Measurements from ENCODE around the gene TXK.

The TXK gene

DNA sequence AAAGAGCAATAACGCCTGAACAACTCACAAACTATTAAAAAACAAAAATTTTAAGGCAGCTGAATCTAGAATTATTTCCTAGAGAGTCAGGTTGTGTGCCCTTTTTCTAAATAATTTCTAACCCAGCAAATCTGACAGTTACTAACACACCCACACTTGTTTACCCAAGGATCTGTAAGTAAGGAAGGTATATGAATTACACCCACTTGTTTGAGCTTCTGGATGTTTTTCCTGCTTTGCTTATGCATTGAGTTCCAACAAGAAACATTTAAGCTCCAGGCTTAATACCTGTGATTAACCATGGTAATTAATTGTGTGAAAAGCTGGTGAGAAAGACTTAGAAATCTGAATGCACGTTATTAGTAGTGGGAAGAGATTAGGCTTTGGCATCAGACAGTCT, 115.9 kb downstream of the TXK start:
- DNase-seq (ENCODE audit: low read depth): no peak

DNA sequence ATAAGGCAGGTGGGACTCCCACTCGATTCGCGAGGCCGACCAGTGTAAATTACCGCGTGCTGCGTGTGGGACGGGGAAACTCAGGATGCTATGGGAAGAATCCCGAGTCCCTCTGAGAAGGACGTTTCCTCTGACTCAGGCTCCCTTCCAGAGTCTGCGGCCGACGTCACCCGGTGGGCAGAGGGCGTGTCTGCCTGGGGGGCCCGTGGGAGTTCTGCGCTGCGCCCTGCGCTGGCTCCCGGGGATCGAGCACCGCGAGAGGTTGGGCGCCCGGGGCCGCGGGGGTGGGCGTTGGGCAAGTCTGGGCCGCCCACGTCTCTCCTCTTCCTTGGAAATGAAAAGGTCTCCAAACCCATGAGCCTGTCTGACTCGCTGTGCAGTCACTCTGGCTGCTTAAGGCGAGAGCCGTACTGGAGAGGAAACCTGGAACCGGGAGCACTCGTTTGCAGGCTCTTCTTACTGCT, 116.9 kb downstream of the TXK start:
- DNase-seq (ENCODE audit: low read depth): peak; percentile 72
